Stimulated activated CD4-positive, alpha-beta T cell treated with anti-CD3 and anti-CD28 coated beads, Interleukin-1b, Interleukin-23, amount 100 ng/mL, for 1 hour (primary cell): Measurements from ENCODE around the gene NYNRIN.

Experiments used
- DNase-seq, 2 donors: peaks; one replicate each; pipeline ENCODE4 v3.0.0-alpha.2; 2020; ENCODE audit warnings: low read depth in 2 of 2

The NYNRIN gene

GRCh38 chr14:24456980-24457379, 58.2 kb downstream of the NYNRIN start:
- DNase-seq, result no peak

- no peak for DNase-seq
These were observed 59.9 kb downstream of the NYNRIN start for GRCh38 chr14:24458736-24459135.

- DNase-seq, result no peak
These were observed 60.5 kb downstream of the NYNRIN start for GRCh38 chr14:24459331-24459730.

GRCh38 chr14:24461336-24461735, 62.5 kb downstream of the NYNRIN start:
- no peak for DNase-seq

- DNase-seq, result no peak
These were observed 64.4 kb downstream of the NYNRIN start for GRCh38 chr14:24463017-24463883.

GRCh38 chr14:24463884-24464785, 65.3 kb downstream of the NYNRIN start:
- DNase-seq, result no peak

- DNase-seq, result no peak
These were observed 66.6 kb downstream of the NYNRIN start for GRCh38 chr14:24465368-24465767.

GRCh38 chr14:24465805-24466204, 67.0 kb downstream of the NYNRIN start:
- DNase-seq, result no peak
